ENCODE data around the gene HOXC9.

DNA sequence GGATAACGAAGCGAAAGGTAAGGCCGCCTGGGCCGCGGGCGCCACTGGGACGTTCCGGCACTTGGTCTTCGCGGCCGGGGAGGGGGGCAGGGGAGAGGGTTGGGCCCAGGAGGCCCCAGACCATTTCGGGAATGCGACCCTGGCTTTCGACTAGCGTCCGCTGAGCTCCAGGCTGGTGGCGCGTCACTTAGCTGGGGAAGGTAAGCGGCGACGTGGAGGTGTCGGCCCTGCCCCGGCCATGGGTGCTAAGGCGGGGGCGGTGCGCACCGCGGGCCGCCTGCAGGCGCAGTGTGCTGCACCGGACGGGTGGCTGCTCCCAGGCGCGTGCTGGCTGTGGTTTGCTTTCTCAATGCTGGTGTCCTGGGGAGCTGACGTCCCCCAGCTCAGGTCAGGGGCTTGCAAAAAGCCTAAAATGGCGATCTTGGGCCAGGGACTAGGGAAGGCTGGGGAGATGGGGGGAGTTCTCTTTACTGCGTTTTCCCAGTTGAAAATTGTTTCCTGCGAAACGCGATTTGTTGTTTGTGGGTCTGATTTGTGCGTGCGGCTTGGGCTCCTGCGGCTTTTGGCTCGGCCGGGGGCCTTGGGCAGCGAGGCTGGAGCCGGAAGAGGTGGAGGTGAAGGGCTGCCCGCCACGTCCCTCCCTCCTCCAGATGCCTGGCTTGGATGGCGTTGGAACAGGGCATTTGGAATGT is 13.8 kb upstream of the HOXC9 start:
- TF ChIP-seq POLR2AphosphoS5 (IDR thresholded peaks at IDR 0.05; ENCODE audit: insufficient read depth in 1 of 2, low read depth in 1 of 2) (no peak), POLR2A (IDR thresholded peaks at IDR 0.05) (no peak)
- TF ChIP-seq, protein P1, sequence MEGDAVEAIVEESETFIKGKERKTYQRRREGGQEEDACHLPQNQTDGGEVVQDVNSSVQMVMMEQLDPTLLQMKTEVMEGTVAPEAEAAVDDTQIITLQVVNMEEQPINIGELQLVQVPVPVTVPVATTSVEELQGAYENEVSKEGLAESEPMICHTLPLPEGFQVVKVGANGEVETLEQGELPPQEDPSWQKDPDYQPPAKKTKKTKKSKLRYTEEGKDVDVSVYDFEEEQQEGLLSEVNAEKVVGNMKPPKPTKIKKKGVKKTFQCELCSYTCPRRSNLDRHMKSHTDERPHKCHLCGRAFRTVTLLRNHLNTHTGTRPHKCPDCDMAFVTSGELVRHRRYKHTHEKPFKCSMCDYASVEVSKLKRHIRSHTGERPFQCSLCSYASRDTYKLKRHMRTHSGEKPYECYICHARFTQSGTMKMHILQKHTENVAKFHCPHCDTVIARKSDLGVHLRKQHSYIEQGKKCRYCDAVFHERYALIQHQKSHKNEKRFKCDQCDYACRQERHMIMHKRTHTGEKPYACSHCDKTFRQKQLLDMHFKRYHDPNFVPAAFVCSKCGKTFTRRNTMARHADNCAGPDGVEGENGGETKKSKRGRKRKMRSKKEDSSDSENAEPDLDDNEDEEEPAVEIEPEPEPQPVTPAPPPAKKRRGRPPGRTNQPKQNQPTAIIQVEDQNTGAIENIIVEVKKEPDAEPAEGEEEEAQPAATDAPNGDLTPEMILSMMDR (IDR thresholded peaks at IDR 0.05), result no peak
